HCT116 (cell line): ENCODE data around the gene GPR27. TPM values are rescaled to one million over a fixed set of nuclear protein-coding genes. Genes with fewer than 3 reads are reported as not detected.

Source experiments
- ATAC-seq: fragments of 200-7000 bp; cut with Tn5 transposase; 2 replicates; pipeline ENCODE4 v1.9.1; 2020; ENCODE audit warnings: mild to moderate bottlenecking, moderate library complexity
- BruUV-seq: library from RNA; stranded (reverse); fragments of 400-500 nt; replicated peaks from 2 replicates; lab custom pipeline; 2021; lab: Mats Ljungman, UMichigan
- CTCF ChIA-PET: fragments of 300-600 bp; sonication (Branson Sonifier 250); formaldehyde crosslinking; loops from one replicate; lab custom pipeline; 2021; ENCODE audit warnings: antibody characterized with exemption; lab: Charles Lee
- POLR2A ChIA-PET: fragments of 300-600, 350-600 bp; sonication (Branson Sonifier 250); formaldehyde crosslinking; loops from one replicate; lab custom pipeline; 2021; ENCODE audit warnings: antibody characterized with exemption; lab: Charles Lee
- RAD21 ChIA-PET, 2 experiments: fragments of 300-600 bp; sonication (Branson Sonifier 250); formaldehyde crosslinking; loops; one replicate each; lab custom pipeline; 2023; ENCODE audit warnings: low total read pairs in 2 of 2; ENCODE audit not compliant: uncharacterized antibody in 2 of 2, unreplicated experiment in 2 of 2, low non-redundant PET in 1 of 2; lab: Charles Lee
- DNase-seq: peaks from one replicate; pipeline ENCODE4 v3.0.0-alpha.2; 2010; ENCODE audit warnings: low read depth, low spot score
- H2AFZ ChIP-seq: fragments of 200-600 bp; shearing (Covaris generic), sonication (generic); 2 replicates; pipeline ENCODE4 v1.6.1; 2017; ENCODE audit warnings: low read depth, mixed run types, mixed read lengths, antibody characterized with exemption, low read length; ENCODE audit not compliant: poor library complexity, severe bottlenecking
- H3K27ac ChIP-seq: 2 replicates; pipeline ENCODE4 v1.5.1; 2012; ENCODE audit warnings: low read depth, low read length
- H3K27me3 ChIP-seq: fragments of 200-600 bp; sonication (generic); 2 replicates; pipeline ENCODE4 v1.6.1; 2016; ENCODE audit warnings: mixed run types, low read length, mixed read lengths; ENCODE audit not compliant: insufficient read depth
- H3K36me3 ChIP-seq, 2 experiments: fragments of 200-500 bp in 1 of 2; fragments of 200-600 bp in 1 of 2; sonication (Bioruptor generic) in 1 of 2; sonication (generic) in 1 of 2; 2 replicates each; pipeline versions ENCODE4 v1.5.1 to v1.6.1; 2014 to 2016; ENCODE audit warnings: low read length in 2 of 2, inconsistent platforms in 1 of 2, mixed read lengths in 1 of 2, mixed run types in 1 of 2; ENCODE audit not compliant: insufficient read depth in 2 of 2, control insufficient read depth in 1 of 2
- H3K4me1 ChIP-seq, 2 experiments: fragments of 200-600 bp in 1 of 2; sonication (generic) in 1 of 2; 2 replicates each; pipeline versions ENCODE4 v1.5.1 to v1.6.1; 2012 to 2017; ENCODE audit warnings: low read length in 2 of 2, inconsistent platforms in 1 of 2, mild to moderate bottlenecking in 1 of 2, mixed read lengths in 1 of 2, mixed run types in 1 of 2, moderate library complexity in 1 of 2; ENCODE audit not compliant: insufficient read depth in 2 of 2, control insufficient read depth in 1 of 2
- H3K4me2 ChIP-seq: fragments of 200-600 bp; sonication (generic); 2 replicates; pipeline ENCODE4 v1.6.1; 2017; ENCODE audit warnings: mixed run types, low read length, mixed read lengths
- H3K4me3 ChIP-seq, 2 experiments: fragments of 200-600 bp in 1 of 2; sonication (generic) in 1 of 2; replicated peaks in 1 of 2; 2 replicates each; pipeline ENCODE4 v1.5.1; 2011 to 2016; ENCODE audit warnings: low read length in 2 of 2, control low read depth in 1 of 2, low read depth in 1 of 2, mild to moderate bottlenecking in 1 of 2, mixed read lengths in 1 of 2, mixed run types in 1 of 2
- H3K79me2 ChIP-seq: fragments of 200-600 bp; sonication (generic); 2 replicates; pipeline ENCODE4 v1.6.1; 2017; ENCODE audit warnings: mild to moderate bottlenecking, mixed run types, low read length, moderate library complexity, mixed read lengths; ENCODE audit not compliant: insufficient read depth
- H3K9ac ChIP-seq: fragments of 200-600 bp; sonication (generic); 2 replicates; pipeline ENCODE4 v1.6.1; 2016; ENCODE audit warnings: low read length, mixed read lengths
- H3K9me2 ChIP-seq: fragments of 200-600 bp; sonication (generic), shearing (Covaris generic); 2 replicates; pipeline ENCODE4 v1.6.1; 2017; ENCODE audit warnings: mixed run types, mild to moderate bottlenecking, moderate library complexity; ENCODE audit not compliant: insufficient read depth
- H3K9me3 ChIP-seq, 2 experiments: fragments of 200-500 bp in 1 of 2; fragments of 200-600 bp in 1 of 2; sonication (Bioruptor generic) in 1 of 2; sonication (generic) in 1 of 2; 2 replicates each; pipeline ENCODE4 v1.6.1; 2014 to 2017; ENCODE audit warnings: low read length in 2 of 2, mixed read lengths in 2 of 2, inconsistent platforms in 1 of 2, low read depth in 1 of 2, mild to moderate bottlenecking in 1 of 2, mixed run types in 1 of 2, moderate library complexity in 1 of 2; ENCODE audit not compliant: control insufficient read depth in 1 of 2, insufficient read depth in 1 of 2
- H4K20me1 ChIP-seq: fragments of 200-600 bp; sonication (generic), shearing (Covaris generic); 2 replicates; pipeline ENCODE4 v1.6.1; 2017; ENCODE audit warnings: mixed run types, mild to moderate bottlenecking, moderate library complexity; ENCODE audit not compliant: insufficient read depth
- CEBPB ChIP-seq: IDR thresholded peaks from 2 replicates; pipeline ENCODE4 v1.6.1; 2012; ENCODE audit warnings: low read depth
- ELF1 ChIP-seq: IDR thresholded peaks from 2 replicates; pipeline ENCODE4 v1.6.1; 2012; ENCODE audit warnings: low read depth, borderline replicate concordance
- EZH2 ChIP-seq: fragments of 200-600 bp; sonication (generic); IDR thresholded peaks from 2 replicates; pipeline ENCODE4 v1.6.1; 2017; ENCODE audit warnings: antibody characterized with exemption, mixed run types
- FOSL1 ChIP-seq: IDR thresholded peaks from 2 replicates; pipeline ENCODE4 v1.6.1; 2012; ENCODE audit warnings: low read depth
- JUND ChIP-seq: IDR thresholded peaks from 2 replicates; pipeline ENCODE4 v1.6.1; 2012
- POLR2AphosphoS5 ChIP-seq: IDR thresholded peaks from 2 replicates; pipeline ENCODE4 v1.6.1; 2011; ENCODE audit warnings: mild to moderate bottlenecking, low read depth, low read length, moderate library complexity
- RAD21 ChIP-seq: IDR thresholded peaks from 2 replicates; pipeline ENCODE4 v1.6.1; 2012; ENCODE audit warnings: low read depth, mild to moderate bottlenecking
- SP1 ChIP-seq: IDR thresholded peaks from 2 replicates; pipeline ENCODE4 v1.6.1; 2012; ENCODE audit warnings: low read depth
- SRF ChIP-seq: IDR thresholded peaks from 2 replicates; pipeline ENCODE4 v1.6.1; 2012; ENCODE audit warnings: low read depth
- TCF7L2 ChIP-seq: IDR thresholded peaks from 2 replicates; pipeline ENCODE4 v1.7.0; 2011; ENCODE audit warnings: borderline replicate concordance, inconsistent platforms; ENCODE audit not compliant: insufficient read depth, insufficient read length; ENCODE audit errors: extremely low read depth
- YY1 ChIP-seq: IDR thresholded peaks from 2 replicates; pipeline ENCODE4 v1.6.1; 2011; ENCODE audit warnings: low read length, low read depth, moderate library complexity, mild to moderate bottlenecking; ENCODE audit not compliant: insufficient replicate concordance; ENCODE audit errors: extremely low read depth
- ZFX ChIP-seq: fragments of 450-650 bp; IDR thresholded peaks from 2 replicates; pipeline ENCODE4 v1.6.1; 2017
- intact Hi-C: fragments of 100-400 bp; cut with micrococcal nuclease; formaldehyde crosslinking; loops from 2 replicates; pipeline ENCODE4 v1.10.0; 2022
- total RNA-seq: library from RNA; stranded (reverse); gene quantifications from one replicate; pipeline ENCODE4 v1.2.1, GENCODE V29; 2021; ENCODE audit not compliant: unreplicated experiment
- TF ChIP-seq, protein P1 (sequence below): IDR thresholded peaks from 2 replicates; pipeline ENCODE4 v1.6.1; 2012
- TF ChIP-seq, protein P2 (sequence below), 3 experiments: fragments of 200-600 bp in 1 of 3; sonication (generic) in 1 of 3; IDR thresholded peaks in 2 of 3; conservative IDR thresholded peaks in 1 of 3; 2 replicates each; pipeline ENCODE4 v1.5.1; 2012 to 2017; ENCODE audit warnings: low read depth in 2 of 3, low read length in 2 of 3, antibody characterized with exemption in 1 of 3, borderline replicate concordance in 1 of 3, control low read depth in 1 of 3, mild to moderate bottlenecking in 1 of 3, mixed read lengths in 1 of 3, mixed run types in 1 of 3, moderate library complexity in 1 of 3; ENCODE audit not compliant: insufficient read depth in 1 of 3

GPR27 gene
- total RNA-seq, 1 experiment from 2014 or later: not detected

DNA sequence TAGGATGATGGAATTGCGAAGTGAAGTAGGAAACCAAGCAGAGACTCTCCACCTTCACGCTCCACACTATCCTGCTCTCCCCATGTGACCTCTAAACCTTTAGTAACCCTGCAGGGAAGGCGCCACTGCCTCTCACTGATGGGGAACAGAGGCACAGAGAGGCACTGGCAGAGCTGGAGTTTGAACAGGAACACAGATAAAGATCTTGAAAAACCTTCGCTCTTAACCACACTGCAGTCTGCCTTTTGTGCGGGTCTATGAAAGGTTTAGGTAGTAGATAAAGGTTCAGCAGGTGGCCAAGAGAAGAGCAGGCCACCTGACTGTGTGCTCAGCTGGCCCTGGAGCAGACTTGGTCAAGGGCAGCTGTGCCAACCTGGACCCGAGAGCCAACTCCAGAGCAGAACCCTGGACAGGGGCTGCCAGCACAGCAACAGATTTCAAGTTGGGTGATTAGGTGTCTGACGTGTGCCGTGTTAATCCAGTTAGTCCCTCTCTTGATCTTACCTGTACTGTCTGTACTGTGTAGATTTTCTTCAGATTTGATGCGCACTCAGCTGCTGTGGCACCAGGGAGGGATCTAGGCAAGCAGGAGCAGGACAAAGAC lies 43.6 kb upstream of the GPR27 start:
- Histone ChIP-seq H3K4me1 (no peaks in the 10 kb centered on the region), H3K9me2 (no peaks in the 10 kb centered on the region), H3K27ac (no peak overlapping the region), H2AFZ (no peak overlapping the region), H3K9me3 (no peaks in the 10 kb centered on the region), H3K4me2 (no peak overlapping the region), H3K79me2 (no peaks in the 10 kb centered on the region), H3K4me3 (no peak overlapping the region), H3K27me3 (no peaks in the 10 kb centered on the region), H3K9ac (no peak overlapping the region), H3K36me3 (no peaks in the 10 kb centered on the region), H4K20me1 (no peaks in the 10 kb centered on the region)
- CTCF ChIA-PET: no interaction called here
- intact Hi-C loops: loop anchor here (2.0 to 10.0 kb wide), 4 partner anchors 215 to 1377 kb away; no protein-coding TSS in a partner anchor
- POLR2A ChIA-PET: no interaction called here
- TF ChIP-seq CEBPB (no peak), ELF1 (no peak), JUND (no peak), SP1 (no peak)
- TF ChIP-seq, protein P1, sequence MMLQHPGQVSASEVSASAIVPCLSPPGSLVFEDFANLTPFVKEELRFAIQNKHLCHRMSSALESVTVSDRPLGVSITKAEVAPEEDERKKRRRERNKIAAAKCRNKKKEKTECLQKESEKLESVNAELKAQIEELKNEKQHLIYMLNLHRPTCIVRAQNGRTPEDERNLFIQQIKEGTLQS: no peak
- no peak for DNase-seq
- ATAC-seq: no peak
- BruUV-seq: no TSS peak
- RAD21 ChIA-PET: no interaction called here

DNA sequence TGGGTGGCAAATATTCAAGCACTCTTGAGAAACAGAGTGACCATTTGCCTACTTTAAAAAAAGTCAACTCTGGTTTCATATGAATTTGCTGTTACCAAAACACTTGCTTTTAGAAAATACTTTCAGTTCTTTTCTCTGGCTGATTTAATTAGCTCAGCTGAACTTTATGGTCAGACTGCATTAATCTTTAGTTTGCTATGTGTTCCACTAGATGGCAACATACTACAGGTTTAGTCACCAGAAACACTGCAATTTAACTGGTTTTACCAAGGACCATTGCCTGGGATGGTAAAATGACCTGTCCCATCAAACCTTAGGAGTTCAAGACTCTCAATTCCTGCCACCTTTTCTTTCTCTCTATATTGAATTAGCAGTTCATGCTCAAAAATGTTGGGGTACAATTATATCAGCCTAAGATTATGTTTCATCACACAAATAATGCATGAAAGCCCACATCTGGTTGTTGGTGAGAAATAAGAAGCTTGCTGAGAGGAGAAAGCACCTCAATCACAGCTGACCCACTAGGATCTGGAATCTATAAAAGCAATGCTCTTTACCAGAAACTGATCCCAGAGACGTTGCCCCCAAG lies 42.7 kb upstream of the GPR27 start:
- BruUV-seq: no TSS peak
- H3K79me2 ChIP-seq: no peaks in the 10 kb centered on the region
- H3K9me3 ChIP-seq: no peaks in the 10 kb centered on the region
- no peaks in the 10 kb centered on the region for H3K36me3 ChIP-seq
- no peaks in the 10 kb centered on the region for H3K4me1 ChIP-seq
- H3K27me3 ChIP-seq: no peaks in the 10 kb centered on the region
- RAD21 ChIA-PET: interaction anchor here in 1 of 2 experiments (1.5 kb wide), 1 partner anchor 148 kb away, joined by 9 read pairs; no protein-coding TSS in a partner anchor
- CTCF ChIA-PET: interaction anchor here (0.7 to 1.5 kb wide), 12 partner anchors 9 to 1111 kb away, joined by 4 to 13 read pairs (median 6); no protein-coding TSS in a partner anchor
- POLR2A ChIA-PET: no interaction called here
- no peak overlapping the region for H3K4me3 ChIP-seq
- no peaks in the 10 kb centered on the region for H3K9me2 ChIP-seq
- no peak overlapping the region for H3K9ac ChIP-seq
- DNase-seq: peak; percentile 21
- peak; percentile 80 for ATAC-seq
- H3K27ac ChIP-seq: no peak overlapping the region
- H4K20me1 ChIP-seq: no peaks in the 10 kb centered on the region
- TF ChIP-seq, protein P1: no peak
- TF ChIP-seq RAD21 (peak; percentile 78), FOSL1 (no peak), SRF (0 out of 2 replicates have a peak, but pooled peaks have one; percentile 21), CEBPB (no peak), YY1 (no peak), SP1 (no peak), EZH2 (no peak), POLR2AphosphoS5 (no peak), TCF7L2 (no peak), ZFX (no peak)
- TF ChIP-seq, protein P2, sequence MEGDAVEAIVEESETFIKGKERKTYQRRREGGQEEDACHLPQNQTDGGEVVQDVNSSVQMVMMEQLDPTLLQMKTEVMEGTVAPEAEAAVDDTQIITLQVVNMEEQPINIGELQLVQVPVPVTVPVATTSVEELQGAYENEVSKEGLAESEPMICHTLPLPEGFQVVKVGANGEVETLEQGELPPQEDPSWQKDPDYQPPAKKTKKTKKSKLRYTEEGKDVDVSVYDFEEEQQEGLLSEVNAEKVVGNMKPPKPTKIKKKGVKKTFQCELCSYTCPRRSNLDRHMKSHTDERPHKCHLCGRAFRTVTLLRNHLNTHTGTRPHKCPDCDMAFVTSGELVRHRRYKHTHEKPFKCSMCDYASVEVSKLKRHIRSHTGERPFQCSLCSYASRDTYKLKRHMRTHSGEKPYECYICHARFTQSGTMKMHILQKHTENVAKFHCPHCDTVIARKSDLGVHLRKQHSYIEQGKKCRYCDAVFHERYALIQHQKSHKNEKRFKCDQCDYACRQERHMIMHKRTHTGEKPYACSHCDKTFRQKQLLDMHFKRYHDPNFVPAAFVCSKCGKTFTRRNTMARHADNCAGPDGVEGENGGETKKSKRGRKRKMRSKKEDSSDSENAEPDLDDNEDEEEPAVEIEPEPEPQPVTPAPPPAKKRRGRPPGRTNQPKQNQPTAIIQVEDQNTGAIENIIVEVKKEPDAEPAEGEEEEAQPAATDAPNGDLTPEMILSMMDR (IDR thresholded peaks at IDR 0.05 in 2 of 3, conservative IDR thresholded peaks at IDR 0.05 in 1 of 3; ENCODE audit: borderline replicate concordance in 1 of 3, insufficient read depth in 1 of 3, low read depth in 2 of 3, low read length in 2 of 3): peak; percentile 47 to 70 (median 48); a peak in 5 of 6 replicates
- no peak overlapping the region for H3K4me2 ChIP-seq
- intact Hi-C loops: loop anchor here (1.0 to 10.0 kb wide), 5 partner anchors 148 to 1376 kb away; no protein-coding TSS in a partner anchor
- H2AFZ ChIP-seq: no peak overlapping the region
